PC-3 (cell line): ENCODE data around the gene RFX1. TPM values are rescaled to one million over a fixed set of nuclear protein-coding genes. Genes with fewer than 3 reads are reported as not detected.

Source experiments
- ATAC-seq: fragments of 200-7000 bp; cut with Tn5 transposase; 2 replicates; pipeline ENCODE4 v1.9.1; 2020; ENCODE audit warnings: mild to moderate bottlenecking, moderate library complexity
- BruUV-seq: library from RNA; stranded (reverse); fragments of 400-500 nt; replicated peaks from 2 replicates; lab custom pipeline; 2021; lab: Mats Ljungman, UMichigan
- CTCF ChIA-PET: fragments of 300-600 bp; sonication (Branson Sonifier 250); formaldehyde crosslinking; loops from one replicate; lab custom pipeline; 2022; ENCODE audit warnings: antibody characterized with exemption; lab: Charles Lee
- POLR2A ChIA-PET: fragments of 300-600 bp; sonication (Branson Sonifier 250); formaldehyde crosslinking; loops from one replicate; lab custom pipeline; 2022; ENCODE audit warnings: antibody characterized with exemption; ENCODE audit not compliant: unreplicated experiment; lab: Charles Lee
- DNase-seq: peaks from one replicate; pipeline ENCODE4 v3.0.0-alpha.2; 2015
- H2AFZ ChIP-seq: fragments of 300-600 bp; sonication (generic); 2 replicates; pipeline ENCODE4 v1.6.0; 2016; ENCODE audit warnings: antibody characterized with exemption, low read length
- H3F3A ChIP-seq: fragments of 300-600 bp; sonication (generic); one replicate; pipeline ENCODE4 v1.6.0; 2017; ENCODE audit warnings: antibody characterized with exemption, low read length, control low read depth, mild to moderate bottlenecking; ENCODE audit not compliant: unreplicated experiment
- H3K27ac ChIP-seq: fragments of 300-600 bp; sonication (generic); 2 replicates; pipeline ENCODE4 v1.5.1; 2016; ENCODE audit warnings: mild to moderate bottlenecking, low read length
- H3K27me3 ChIP-seq: fragments of 300-600 bp; sonication (generic); 2 replicates; pipeline ENCODE4 v1.6.1; 2016; ENCODE audit warnings: low read length, mixed read lengths
- H3K36me3 ChIP-seq: fragments of 300-600 bp; sonication (generic); 2 replicates; pipeline ENCODE4 v1.6.1; 2016; ENCODE audit warnings: low read depth, mixed run types, low read length, mixed read lengths
- H3K4me1 ChIP-seq: fragments of 300-600 bp; sonication (generic); 2 replicates; pipeline ENCODE4 v1.5.1; 2016; ENCODE audit warnings: low read length; ENCODE audit not compliant: insufficient read depth
- H3K4me2 ChIP-seq: fragments of 300-600 bp; sonication (generic); 2 replicates; pipeline ENCODE4 v1.6.0; 2016; ENCODE audit warnings: low read length
- H3K4me3 ChIP-seq: fragments of 300-600 bp; sonication (generic); 2 replicates; pipeline ENCODE4 v1.5.1; 2016; ENCODE audit warnings: mild to moderate bottlenecking, low read length, mixed read lengths
- H3K79me2 ChIP-seq: fragments of 300-600 bp; sonication (generic); 2 replicates; pipeline ENCODE4 v1.6.1; 2017; ENCODE audit warnings: low read length, mixed read lengths
- H3K9ac ChIP-seq: fragments of 300-600 bp; sonication (generic); 2 replicates; pipeline ENCODE4 v1.6.0; 2016; ENCODE audit warnings: mild to moderate bottlenecking, low read length
- H3K9me2 ChIP-seq: fragments of 300-600 bp; sonication (generic); replicated peaks from 2 replicates; pipeline ENCODE4 v1.6.1; 2016; ENCODE audit warnings: mixed run types, low read length, mixed read lengths
- H3K9me3 ChIP-seq: fragments of 300-600 bp; sonication (generic); 2 replicates; pipeline ENCODE4 v1.6.1; 2016; ENCODE audit warnings: low read length, mixed read lengths
- H4K20me1 ChIP-seq: fragments of 300-600 bp; sonication (generic); 2 replicates; pipeline ENCODE4 v1.6.1; 2016; ENCODE audit warnings: low read length, mixed read lengths
- CTCF ChIP-seq: fragments of 300-600 bp; sonication (generic); conservative IDR thresholded peaks from 2 replicates; pipeline ENCODE4 v1.5.1; 2017; ENCODE audit warnings: antibody characterized with exemption, low read depth, mild to moderate bottlenecking, low read length
- EZH2 ChIP-seq: fragments of 300-600 bp; sonication (generic); IDR thresholded peaks from one replicate; pipeline ENCODE4 v1.6.1; 2017; ENCODE audit warnings: antibody characterized with exemption, mild to moderate bottlenecking, low read length; ENCODE audit not compliant: unreplicated experiment
- EZH2phosphoT487 ChIP-seq: fragments of 300-600 bp; sonication (generic); IDR thresholded peaks from 2 replicates; pipeline ENCODE4 v1.6.1; 2018; ENCODE audit warnings: mild to moderate bottlenecking, antibody characterized with exemption, low read length, borderline replicate concordance
- intact Hi-C: fragments of 100-400 bp; cut with micrococcal nuclease; formaldehyde crosslinking; loops from 2 replicates; pipeline ENCODE4 v1.9.0; 2023
- total RNA-seq: library from RNA; depleted of rRNA; stranded (reverse); fragments of >200 nt; gene quantifications from 2 replicates; pipeline ENCODE4 v1.2.3, GENCODE V29; 2014

RFX1 gene
- total RNA-seq, 1 experiment from 2014 or later, result 7.5 TPM

- H3K4me2 ChIP-seq, result peak overlapping the region; percentile 85
- H3K27ac ChIP-seq, result peak overlapping the region; percentile 5; the same call in 1 of the 2 replicates
- H3F3A ChIP-seq, result peaks cover 7% of the 10 kb centered on the region
- ChIA-PET POLR2A (interaction anchor here (0.6 kb wide), 1 partner anchor 220 kb away, joined by 13 read pairs; no protein-coding TSS in a partner anchor), CTCF (interaction anchor here (0.6 kb wide), 1 partner anchor 27 kb away, joined by 4 read pairs; the partner anchor contains the start of gene IL27RA)
- no peaks in the 10 kb centered on the region for H4K20me1 ChIP-seq
- H3K4me1 ChIP-seq, result peaks cover 13% of the 10 kb centered on the region
- H3K4me3 ChIP-seq, result peak overlapping the region; percentile 84
- H3K27me3 ChIP-seq, result no peaks in the 10 kb centered on the region
- TF ChIP-seq EZH2 (no peak), CTCF (no peak), EZH2phosphoT487 (no peak)
- peak overlapping the region; percentile 98; the same call in 1 of the 2 replicates for H3K9ac ChIP-seq
- DNase-seq (no peak), ATAC-seq (no peak)
- no peaks in the 10 kb centered on the region for H3K9me2 ChIP-seq
- no TSS peak for BruUV-seq
- H3K36me3 ChIP-seq, result peaks cover 4% of the 10 kb centered on the region
- intact Hi-C loops, result no loop called here
- H3K79me2 ChIP-seq, result peaks cover 39% of the 10 kb centered on the region
- H3K9me3 ChIP-seq, result no peaks in the 10 kb centered on the region
- peak overlapping the region; percentile 51 for H2AFZ ChIP-seq
Observed at GRCh38 chr19:14004619-14005348, 1.3 kb downstream of the RFX1 start.

DNA sequence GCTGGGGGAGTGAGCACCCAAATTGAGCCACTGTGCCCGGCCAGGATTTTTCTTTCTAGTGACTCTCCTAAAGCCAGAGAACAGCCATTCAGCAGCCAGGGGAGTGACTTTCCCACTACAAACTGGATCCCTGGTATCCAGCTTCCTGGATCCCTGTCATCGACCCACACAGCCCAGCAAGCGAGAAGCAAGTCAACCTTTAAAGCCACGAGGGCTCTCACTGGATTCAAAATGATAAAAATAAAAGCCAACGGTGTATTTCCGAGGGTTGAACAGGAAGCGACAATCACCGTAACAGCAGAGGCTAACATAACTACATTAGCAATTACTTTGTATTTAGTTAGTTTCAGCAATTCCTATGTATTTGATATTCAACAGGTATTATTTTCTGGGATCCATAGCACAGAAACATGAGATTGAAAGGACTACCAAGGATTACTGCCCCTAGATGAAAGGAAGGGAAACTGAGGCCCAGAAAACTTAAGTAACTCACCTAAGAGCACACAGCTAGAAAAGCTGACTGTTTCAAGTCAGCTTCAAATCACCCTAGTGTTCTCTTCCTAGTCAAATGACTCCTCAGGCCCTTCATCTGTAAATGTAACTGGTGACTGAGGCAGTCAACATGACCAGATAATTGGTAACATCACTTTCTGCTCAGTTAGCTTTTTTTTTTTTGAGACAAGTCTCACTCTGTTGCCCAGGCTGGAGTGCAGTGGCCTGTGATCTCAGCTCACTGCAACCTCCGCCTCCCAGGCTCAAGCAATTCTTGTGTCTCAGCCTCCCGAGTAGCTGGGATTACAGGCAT lies 2.7 kb downstream of the RFX1 start:
- Histone ChIP-seq H3K27me3 (no peaks in the 10 kb centered on the region), H3K4me3 (no peak overlapping the region), H3K9me2 (no peaks in the 10 kb centered on the region), H2AFZ (no peak overlapping the region), H3K9ac (no peak overlapping the region), H3K4me2 (no peak overlapping the region), H3F3A (peaks cover 7% of the 10 kb centered on the region), H4K20me1 (no peaks in the 10 kb centered on the region), H3K9me3 (peaks cover 6% of the 10 kb centered on the region; the same call in 1 of the 2 replicates), H3K79me2 (peaks cover 39% of the 10 kb centered on the region), H3K36me3 (peaks cover 15% of the 10 kb centered on the region), H3K4me1 (peaks cover 8% of the 10 kb centered on the region; the same call in 1 of the 2 replicates), H3K27ac (no peak overlapping the region)
- DNase-seq, result no peak
- TSS peak; percentile 8 for BruUV-seq
- intact Hi-C loops, result no loop called here
- POLR2A ChIA-PET, result no interaction called here
- TF ChIP-seq CTCF (no peak), EZH2phosphoT487 (no peak), EZH2 (no peak)
- ATAC-seq, result no peak
- CTCF ChIA-PET, result interaction anchor here (0.5 kb wide), 1 partner anchor 345 kb away, joined by 4 read pairs; no protein-coding TSS in a partner anchor
